CD4-positive, alpha-beta T cell treated with Interleukin-1 beta for 1 hour (primary cell): ENCODE data around the gene STK32B.
A peak's percentile ranks its signal among the peaks of the same experiment; 100 is the strongest.
"Not testable (repeated sequence)": the region's sequence is repeated elsewhere in the genome, so short reads cannot be mapped to it uniquely, and the experiment has no call there.

ENCODE experiments used
- DNase-seq, 2 donors: peaks; one replicate each; pipeline ENCODE4 v3.0.0-alpha.2; 2020 to 2022

The STK32B gene

GRCh38 chr4:5032813-5033212 is 18.5 kb upstream of the STK32B start:
- no peak for DNase-seq

GRCh38 chr4:5033281-5033841 is 17.9 kb upstream of the STK32B start:
- no peak for DNase-seq

GRCh38 chr4:5034206-5034605 is 17.1 kb upstream of the STK32B start:
- DNase-seq = no peak

- no peak for DNase-seq
These were observed 15.0 kb upstream of the STK32B start for GRCh38 chr4:5036239-5036638.

GRCh38 chr4:5037553-5038551 is 13.4 kb upstream of the STK32B start:
- DNase-seq = peak in 1 of 2 donors; percentile 16

GRCh38 chr4:5039800-5040199 is 11.5 kb upstream of the STK32B start:
- no peak for DNase-seq

GRCh38 chr4:5040856-5041620 is 10.2 kb upstream of the STK32B start:
- DNase-seq = no peak

GRCh38 chr4:5041699-5042098 is 9.6 kb upstream of the STK32B start:
- no peak for DNase-seq

- DNase-seq = no peak
These were observed 7.7 kb upstream of the STK32B start for GRCh38 chr4:5043579-5043978.

GRCh38 chr4:5044341-5044740 is 6.9 kb upstream of the STK32B start:
- DNase-seq = no peak

- peak in 1 of 2 donors; percentile 26 for DNase-seq
These were observed 6.2 kb upstream of the STK32B start for GRCh38 chr4:5045097-5045496.

GRCh38 chr4:5048721-5049120 is 2.6 kb upstream of the STK32B start:
- no peak for DNase-seq

GRCh38 chr4:5050520-5051277 is 581 bp upstream of the STK32B start:
- DNase-seq = peak in 1 of 2 donors; percentile 46

GRCh38 chr4:5052204-5052702 is 973 bp downstream of the STK32B start:
- DNase-seq = no peak

- DNase-seq = no peak
These were observed 1.6 kb downstream of the STK32B start for GRCh38 chr4:5052726-5053425.

- no peak for DNase-seq
These were observed 3.3 kb downstream of the STK32B start for GRCh38 chr4:5054532-5054931.

GRCh38 chr4:5055411-5055810 is 4.1 kb downstream of the STK32B start:
- no peak for DNase-seq

GRCh38 chr4:5066101-5066500 is 14.8 kb downstream of the STK32B start:
- no peak for DNase-seq

GRCh38 chr4:5066968-5067367 is 15.7 kb downstream of the STK32B start:
- not testable (repeated sequence) for DNase-seq

- no peak for DNase-seq
These were observed 16.6 kb downstream of the STK32B start for GRCh38 chr4:5067908-5068307.

- DNase-seq = no peak
These were observed 18.6 kb downstream of the STK32B start for GRCh38 chr4:5069901-5070300.

- no peak for DNase-seq
These were observed 21.7 kb downstream of the STK32B start for GRCh38 chr4:5072948-5073347.
